G401 (cell line): ENCODE results near the gene PLPP3. TPM values are rescaled to one million over a fixed set of nuclear protein-coding genes. Genes with fewer than 3 reads are reported as not detected.

ENCODE experiments used
- DNase-seq: peaks from one replicate; pipeline ENCODE4 v3.0.0-alpha.2; 2015; ENCODE audit warnings: low spot score
- in situ Hi-C: cut with HindIII; loops from 2 replicates; pipeline ENCODE4 v1.10.0; 2016; ENCODE audit warnings: low sequenced_read_pairs, mixed read lengths
- total RNA-seq: library from RNA; depleted of rRNA; stranded (reverse); fragments of >200 nt; shearing (Covaris generic); gene quantifications from 2 replicates; pipeline ENCODE4 v1.2.3, GENCODE V29; 2014

PLPP3 gene
- total RNA-seq, 1 experiment from 2014 or later = not detected

DNA sequence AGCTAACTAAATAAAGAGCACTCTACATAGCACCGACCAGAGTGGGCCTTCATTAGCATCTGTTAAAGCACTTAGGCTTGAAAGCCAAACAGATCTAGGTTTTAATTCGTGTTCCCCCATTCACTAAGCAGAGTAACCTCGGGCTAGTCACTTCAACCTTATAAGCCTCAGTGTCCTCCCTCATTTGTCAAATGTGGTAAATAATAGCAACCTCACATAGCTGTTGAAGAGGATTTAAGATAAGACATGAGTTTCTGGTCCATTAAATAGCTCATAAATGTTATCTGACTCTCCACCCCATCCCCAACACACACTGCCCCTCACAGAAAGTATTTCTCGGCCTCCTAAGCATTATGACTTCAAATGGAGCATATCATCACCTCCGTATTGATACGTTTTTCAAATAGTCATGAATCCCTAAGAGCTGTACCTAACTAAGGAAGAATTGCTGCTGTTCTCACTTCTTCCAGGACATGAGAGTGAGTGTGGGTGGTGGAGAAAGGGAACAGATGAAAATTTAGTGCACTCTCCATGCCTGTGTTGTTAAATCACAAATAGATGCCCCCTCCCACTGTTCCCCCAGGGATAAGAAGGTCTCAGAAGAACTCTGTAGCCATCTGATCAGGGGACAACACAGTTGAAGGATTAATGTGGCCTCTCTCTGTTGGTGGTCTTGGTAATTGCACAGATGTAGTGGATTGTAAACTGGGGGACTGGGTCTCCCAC is 47.6 kb downstream of the PLPP3 start:
- in situ Hi-C loops = no loop called here
- no peak for DNase-seq

DNA sequence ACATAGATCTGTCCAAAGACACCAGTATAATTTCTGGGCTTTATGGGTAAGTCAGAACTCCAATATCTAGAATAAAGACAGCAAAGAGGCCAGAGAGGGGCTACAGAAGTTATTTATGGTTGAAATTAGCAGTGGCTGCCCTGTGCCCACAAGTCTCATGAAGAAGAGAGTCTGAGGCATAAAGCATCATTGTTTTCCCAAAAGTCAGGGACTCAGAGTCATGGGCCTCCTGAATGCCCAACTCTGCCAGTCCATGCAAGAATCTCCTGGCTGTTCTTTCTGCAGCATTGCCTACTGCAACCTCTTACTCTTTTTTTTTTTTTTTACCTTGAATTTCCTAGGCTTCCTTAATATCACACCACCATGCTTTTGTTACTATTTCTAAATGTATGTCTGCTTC is 49.6 kb downstream of the PLPP3 start:
- DNase-seq = no peak
- in situ Hi-C loops = no loop called here

DNA sequence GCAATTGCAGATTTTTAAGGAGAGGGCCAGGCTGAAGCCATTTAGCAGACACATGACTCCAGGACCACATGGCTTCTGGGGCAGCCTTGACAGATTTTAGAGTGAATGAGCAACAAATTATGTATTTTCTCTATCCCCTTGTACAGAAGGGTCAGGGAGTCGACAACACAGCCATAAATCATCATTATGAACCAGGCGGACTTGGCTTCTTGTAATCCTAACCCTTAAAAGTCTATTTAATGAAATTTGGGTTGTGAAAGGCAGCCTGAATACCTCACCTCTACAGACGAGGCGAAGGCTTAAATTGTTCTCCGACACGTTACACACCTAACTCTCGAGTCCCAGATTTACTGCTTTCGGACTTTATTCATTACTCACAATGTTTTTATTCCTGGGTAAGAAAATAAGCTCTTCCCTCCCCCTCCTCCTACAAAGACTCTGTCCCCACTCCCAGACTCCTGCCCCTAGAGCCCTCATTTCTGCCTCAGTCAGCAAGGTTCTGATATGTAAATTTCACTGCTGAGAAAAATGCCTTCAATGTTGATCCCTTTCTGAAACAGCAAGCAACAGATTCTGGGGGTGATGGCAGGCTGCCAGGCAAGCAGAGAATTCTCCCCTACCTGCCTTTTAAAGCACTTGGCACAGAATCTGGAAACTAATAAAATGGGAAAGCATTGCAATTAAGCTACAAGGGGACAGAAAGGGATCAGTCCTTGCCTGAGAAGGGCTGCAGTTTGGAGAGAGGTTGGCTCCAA is 51.6 kb downstream of the PLPP3 start:
- no peak for DNase-seq
- in situ Hi-C loops = no loop called here

DNA sequence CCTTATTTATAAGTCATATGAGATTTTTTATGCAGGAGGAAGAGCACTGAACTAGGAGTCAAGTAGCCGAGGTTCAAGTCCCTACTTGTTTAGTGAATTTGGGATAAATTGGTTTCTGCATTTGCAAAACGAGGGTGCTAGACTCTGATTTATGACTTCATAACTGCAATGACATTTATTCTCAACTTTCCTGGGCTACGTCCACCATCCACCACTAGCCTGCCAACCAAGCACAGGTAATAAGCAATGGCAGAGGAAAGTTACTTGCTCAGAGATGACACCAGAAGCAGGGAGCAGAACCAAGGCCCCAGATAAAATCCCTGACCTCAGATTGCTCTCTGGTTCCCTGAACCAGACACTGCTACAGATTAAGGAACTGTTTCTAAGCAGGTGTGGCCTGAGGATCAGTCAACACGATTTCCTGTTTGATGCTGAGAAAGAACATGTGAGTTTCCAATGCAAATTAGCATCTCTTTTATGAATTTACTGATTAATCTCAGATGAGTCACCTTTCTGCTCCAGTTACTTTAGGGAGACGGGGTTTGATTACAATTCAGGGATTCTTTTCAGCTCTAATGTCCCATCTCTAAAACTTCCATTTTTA is 52.7 kb downstream of the PLPP3 start:
- in situ Hi-C loops = no loop called here
- no peak for DNase-seq

DNA sequence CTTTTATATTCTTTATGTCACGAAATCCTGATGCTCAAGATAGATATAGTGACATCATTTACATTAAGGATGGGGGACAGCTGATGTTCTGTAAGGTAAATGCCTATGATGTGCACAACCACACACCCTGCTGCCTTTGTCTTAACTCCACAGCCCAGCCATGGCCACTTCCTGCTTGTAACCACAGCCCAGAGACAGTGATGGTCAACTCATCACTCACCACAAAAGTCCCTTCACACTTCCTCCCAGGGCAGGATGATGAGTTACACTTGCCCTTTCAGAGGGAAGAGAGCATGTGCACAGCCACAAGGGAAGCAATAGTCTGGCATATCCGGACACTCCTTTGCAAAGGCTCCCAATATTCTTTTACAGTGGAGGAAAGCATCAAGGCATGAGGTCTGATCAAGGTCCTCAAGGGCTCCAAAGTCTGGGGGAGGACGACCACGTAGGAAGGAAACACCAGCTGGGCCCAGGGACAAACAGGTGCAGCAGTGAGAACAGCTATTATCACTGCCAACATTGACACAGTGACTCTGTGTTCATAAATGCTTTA is 53.8 kb downstream of the PLPP3 start:
- in situ Hi-C loops = no loop called here
- no peak for DNase-seq

DNA sequence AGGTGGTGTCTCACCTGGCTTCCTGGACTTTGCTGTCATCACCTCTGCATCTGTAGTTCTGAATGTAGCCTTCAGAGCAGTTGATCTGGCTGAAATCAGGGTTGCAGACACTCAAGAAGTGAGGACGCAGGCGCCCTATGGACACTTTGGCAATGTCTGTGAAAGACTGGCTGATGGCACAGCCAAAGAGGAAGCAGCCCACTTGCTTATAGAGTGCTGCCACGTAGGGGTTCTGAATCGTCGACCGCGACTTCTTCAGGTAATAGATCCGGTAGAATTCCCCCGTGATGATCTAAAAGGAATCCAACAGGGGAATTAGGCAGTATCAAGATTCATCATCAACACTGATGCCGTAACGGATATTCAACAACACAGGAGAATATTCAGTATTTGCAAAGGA is 55.1 kb downstream of the PLPP3 start:
- in situ Hi-C loops = no loop called here
- no peak for DNase-seq

DNA sequence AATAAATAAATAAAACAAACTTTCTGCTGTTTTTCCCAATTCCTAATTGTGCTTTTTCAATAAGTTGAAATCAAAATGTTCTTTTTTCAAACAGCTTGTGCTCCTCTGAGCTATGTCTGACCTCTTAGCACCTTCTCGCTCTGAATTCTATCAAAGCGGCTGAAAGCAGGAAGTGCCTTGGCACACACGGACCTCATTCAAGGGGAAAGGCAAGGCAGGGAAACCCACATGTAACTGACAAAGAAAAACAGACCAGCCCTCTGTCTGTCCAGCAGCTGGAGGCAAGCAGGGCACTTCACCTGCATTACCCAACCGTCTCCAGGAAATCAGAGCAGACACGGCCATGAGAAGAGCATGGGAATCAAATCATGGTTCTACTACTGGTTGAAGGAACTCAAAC is 56.7 kb downstream of the PLPP3 start:
- in situ Hi-C loops = no loop called here
- no peak for DNase-seq

DNA sequence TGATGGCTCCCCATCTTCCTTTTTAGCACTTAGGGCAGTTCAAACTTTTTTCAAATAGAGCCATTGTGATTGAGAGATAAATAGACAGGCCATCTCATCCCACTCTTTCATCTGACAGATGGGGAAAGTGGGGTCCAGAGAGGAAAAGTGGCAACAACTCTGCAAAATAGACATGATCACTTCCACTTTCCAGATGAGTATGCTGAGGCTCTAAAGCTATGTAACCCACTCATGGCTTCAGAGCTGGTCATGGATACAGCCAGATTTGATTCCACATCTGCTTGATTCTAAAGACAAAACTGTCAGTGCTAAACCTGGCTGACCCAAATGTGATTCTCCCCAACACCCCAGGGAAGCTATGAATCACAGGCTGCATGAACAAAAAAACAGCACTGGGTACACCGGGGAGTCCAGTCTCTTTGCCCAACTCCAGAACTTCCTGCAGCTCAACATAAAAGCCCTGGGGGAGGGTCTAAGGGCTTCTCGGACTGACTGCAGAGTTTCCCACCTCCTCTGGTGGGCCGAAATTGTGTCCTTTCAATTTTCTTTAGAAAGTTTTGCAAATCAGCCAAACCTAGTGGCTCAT is 59.3 kb downstream of the PLPP3 start:
- in situ Hi-C loops = no loop called here
- DNase-seq = no peak

DNA sequence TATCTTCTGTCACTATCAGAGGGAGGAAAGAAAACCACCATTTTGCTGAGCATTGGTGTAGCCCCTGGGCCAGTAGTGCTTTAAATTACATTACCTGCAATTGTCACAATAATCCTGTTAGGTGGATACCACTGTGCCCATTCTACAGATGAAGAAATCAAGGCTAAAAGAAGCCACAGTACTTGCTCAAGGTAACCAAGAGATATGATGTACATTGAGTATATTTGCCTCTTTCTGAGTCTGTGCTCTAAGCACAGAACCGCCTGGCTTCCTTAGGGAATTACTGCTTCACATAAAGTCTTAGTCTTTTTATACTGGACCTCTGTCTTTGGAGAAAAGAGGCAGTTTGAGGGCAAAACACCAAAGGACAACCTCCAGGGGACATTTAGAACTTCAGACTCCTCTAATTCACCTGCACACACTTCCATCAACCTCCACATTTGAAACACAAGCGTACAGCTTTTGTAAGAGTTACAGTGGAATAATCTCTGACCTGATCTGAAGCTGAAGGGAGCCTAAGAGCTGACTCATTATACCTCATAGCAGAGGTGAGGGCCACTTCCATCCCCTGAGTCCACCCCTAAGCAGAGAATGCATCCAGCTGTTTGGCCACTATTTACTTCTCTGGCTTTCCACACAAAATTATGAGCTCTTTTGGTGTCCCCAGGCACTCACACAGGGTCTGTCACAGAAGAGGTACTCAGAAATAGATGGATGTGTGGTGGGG is 61.8 kb downstream of the PLPP3 start:
- in situ Hi-C loops = no loop called here
- DNase-seq = no peak

DNA sequence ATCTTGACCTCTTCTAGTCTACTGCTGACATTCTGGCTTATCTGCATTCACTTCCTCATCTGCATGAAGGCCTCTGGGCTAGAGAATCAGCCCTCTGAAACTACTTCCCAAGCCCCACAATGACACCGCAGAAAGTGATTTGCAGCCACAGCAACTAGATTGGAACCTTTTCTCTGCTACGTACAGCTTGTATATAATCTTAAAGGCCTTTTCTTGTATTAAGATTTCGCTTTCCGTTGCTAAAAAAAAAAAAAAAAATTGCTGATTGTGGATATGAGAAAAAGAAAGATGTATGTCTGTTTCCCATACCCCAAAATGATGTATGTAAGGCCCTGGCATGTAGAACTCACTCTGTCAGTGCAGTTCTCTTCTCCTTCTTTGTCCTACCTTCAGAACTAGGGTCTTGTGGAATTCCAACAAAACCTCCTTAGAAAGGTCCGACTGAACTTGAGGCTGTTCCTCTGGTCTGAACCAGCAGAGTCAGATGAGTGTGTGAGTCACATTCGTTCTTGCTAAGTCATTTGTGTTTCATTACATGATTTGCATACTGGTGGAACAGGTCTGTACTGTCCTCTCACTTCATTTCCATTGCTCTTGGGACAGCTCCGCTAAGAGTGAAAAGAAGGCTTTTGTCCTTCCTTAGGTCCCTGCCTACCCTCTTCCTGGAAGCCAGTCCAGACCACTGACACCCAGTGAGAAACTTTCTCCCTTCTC is 62.7 kb downstream of the PLPP3 start:
- no peak for DNase-seq
- in situ Hi-C loops = no loop called here

DNA sequence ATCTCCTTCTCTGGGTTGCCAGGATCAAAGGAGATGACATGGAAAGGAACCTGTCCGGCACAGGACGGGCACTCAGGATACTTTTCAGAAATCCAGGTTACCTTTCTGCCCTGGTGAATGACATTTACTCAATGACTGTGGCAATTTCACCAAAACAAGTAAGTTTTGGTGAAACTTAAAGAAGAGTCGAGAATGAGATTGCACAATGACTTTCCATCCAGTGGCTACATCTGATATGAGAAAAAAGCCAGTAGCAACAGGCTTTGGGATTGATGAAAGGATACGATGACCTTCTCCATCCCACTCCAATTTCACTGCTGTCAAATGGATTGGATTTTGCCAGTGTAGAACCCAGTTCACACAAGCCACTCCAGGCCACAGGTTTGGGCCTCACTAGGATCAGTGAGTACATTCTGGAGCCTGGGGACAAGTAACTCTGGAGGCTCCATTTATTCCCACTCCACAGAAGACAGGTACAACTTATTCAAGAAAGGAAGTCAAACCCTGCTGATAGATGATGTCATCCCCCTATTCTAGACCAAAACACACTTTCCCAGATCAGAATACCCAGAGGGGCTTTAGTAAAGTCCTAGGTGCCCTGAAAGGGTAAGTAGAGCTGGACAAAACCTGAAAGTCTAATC is 63.3 kb downstream of the PLPP3 start:
- in situ Hi-C loops = no loop called here
- DNase-seq = no peak

DNA sequence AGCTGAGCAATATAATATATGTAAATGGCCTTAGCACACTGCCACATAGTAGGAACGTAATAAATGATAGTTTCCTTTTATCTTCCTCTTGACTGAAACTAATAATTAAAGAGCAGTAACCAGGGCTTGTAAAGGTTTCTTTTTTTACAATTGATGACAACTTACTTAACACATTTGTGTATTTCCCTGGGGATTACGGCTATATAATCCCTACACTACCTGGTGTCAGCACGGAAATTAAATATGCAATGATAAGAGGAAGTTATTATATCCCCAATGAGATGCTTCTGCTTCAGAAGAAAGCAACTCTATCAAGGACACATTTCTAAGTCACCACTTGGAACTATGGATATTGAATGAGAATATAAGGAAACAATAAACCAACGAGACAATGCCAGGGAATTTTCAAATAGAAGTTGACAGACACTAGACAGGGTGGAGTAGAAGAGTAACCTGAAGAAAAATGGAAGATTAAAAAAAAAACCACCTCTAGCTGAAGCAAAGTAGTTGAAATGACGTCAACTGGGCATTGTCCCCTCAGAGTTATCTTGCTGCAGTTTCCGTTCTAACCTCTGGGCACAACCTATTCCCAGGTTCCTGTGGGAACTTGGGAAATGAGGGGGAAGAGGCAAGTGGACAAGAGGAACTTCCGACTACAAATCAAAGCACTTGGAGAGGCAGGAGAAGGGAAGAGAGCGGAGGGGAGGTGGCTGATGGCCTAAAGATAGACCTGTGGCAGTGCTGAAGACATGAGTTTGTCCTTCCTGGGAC is 66.5 kb downstream of the PLPP3 start:
- no peak for DNase-seq
- in situ Hi-C loops = no loop called here

DNA sequence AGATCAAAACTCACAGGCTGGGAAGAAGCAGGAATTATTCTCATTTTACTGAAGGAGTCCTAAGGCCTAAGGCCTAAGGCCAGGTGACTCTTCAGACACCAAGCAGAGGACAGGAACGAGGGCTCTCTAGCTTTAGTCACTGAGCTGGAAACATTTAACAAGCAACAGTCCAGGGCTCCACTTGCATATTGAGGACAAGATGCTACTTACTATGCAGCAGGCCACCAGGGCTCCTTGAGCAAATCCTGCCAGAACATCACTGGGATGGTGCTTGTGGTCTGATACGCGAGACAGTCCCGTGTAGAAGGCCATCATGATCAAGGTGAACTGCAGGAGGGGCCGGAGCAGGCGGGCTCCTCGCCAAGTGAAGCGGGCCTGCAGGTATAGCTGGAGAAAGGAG is 67.6 kb downstream of the PLPP3 start:
- DNase-seq = no peak
- in situ Hi-C loops = no loop called here

DNA sequence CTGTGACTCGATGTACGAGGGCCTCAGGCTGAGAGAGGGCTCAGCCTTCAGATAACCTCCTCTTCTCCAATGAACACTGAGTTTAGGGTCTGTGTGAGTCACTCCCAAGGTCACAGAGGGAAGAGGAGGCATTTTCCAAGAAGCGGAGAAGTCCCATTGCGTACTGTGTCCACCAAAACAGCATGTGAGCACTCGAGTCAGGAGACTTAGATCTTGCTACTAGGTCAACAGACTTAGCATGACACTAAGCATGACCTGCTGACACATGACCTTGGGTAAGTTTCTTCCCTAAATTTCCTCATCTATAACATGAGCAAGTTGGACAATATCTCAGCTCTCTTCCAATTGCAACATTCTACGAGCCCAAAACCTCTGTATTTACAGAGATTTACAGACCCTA is 68.0 kb downstream of the PLPP3 start:
- DNase-seq = no peak
- in situ Hi-C loops = no loop called here

DNA sequence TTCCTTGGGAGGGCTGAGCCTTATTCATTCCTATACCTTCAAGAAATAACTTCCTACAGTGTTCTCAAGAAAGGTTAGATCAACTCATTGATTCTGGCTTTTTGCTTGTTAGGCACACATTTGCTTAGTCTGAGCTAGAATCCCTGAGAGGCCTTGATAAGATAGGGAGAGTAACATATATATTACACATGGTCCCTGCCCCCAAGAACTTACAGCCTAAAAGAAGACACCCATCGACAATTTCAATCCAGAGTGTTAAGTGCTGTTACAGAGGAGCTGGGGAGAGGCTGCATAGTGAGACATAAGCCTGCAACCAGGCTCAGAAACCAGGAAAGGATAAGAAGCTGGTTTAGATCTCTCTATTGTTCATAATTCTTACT is 68.7 kb downstream of the PLPP3 start:
- in situ Hi-C loops = no loop called here

DNA sequence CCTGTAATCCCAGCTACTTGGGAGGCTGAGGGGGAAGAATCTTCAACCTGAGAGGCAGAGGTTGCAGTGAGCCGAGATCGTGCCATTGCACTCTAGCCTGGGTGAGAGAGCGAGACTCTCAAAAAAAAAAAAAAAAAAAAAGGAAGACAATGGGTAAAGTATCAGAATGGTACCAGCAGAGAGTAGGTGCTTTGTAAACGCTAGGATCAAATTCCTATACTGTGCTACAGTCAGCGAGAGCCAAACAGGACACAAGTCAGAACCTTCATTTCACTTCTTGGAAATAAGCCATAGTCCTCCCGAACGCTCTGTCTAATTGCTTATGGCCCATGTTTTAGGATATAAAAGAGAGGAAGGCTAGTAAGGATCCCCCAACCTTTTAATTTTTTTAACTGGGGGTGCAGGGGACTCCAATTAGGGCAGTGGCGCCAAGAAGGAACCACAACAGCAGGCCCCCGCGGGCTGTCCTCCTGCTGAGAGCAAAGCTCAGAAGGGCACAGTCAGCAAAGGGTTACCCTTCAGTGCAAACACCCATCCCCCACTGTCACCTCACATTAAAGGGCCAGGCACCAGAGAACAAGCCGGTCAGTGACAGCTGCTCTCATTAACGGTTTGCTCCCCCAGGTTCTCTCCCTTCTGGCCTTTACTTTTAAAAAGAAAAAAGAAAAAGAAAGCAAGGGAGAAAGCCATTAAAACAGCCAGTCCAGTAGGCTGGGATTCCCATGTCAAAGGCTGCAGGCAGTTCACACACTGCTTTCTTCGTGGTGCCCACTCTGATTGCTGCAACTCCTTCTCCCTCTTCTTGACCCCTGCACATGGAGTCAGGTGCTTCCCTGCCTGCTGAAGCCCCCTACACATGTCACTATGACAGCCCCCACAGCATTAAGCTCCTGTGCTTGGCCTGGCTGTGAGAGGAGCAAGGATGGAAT is 69.4 kb downstream of the PLPP3 start:
- in situ Hi-C loops = no loop called here
- DNase-seq = no peak

More for the DNA sequence above, 68.7 kb downstream of the PLPP3 start:
- DNase-seq = no peak
